Colonic mucosa (tissue), 4 donors: ENCODE data around the gene CEP152. TPM values are rescaled to one million over a fixed set of nuclear protein-coding genes. Genes with fewer than 3 reads are reported as not detected.

Source experiments
- DNase-seq: peaks from one replicate; pipeline ENCODE4 v3.0.0-alpha.2; 2020
- H3K27ac ChIP-seq: fragments of 200-600 bp; one replicate; pipeline ENCODE4 v1.8.0; 2021
- H3K27me3 ChIP-seq: fragments of 200-600 bp; one replicate; pipeline ENCODE4 v1.8.0; 2021
- H3K36me3 ChIP-seq: fragments of 200-600 bp; one replicate; pipeline ENCODE4 v1.8.0; 2021
- H3K4me1 ChIP-seq: fragments of 200-600 bp; one replicate; pipeline ENCODE4 v1.8.0; 2021; ENCODE audit warnings: mild to moderate bottlenecking
- H3K4me3 ChIP-seq: fragments of 200-600 bp; one replicate; pipeline ENCODE4 v1.8.0; 2021
- H3K9ac ChIP-seq, 2 donors: one replicate each; pipeline ENCODE4 v1.7.0; 2013; ENCODE audit warnings: control low read depth in 2 of 2, low read depth in 2 of 2, low read length in 2 of 2
- H3K9me3 ChIP-seq: fragments of 200-600 bp; one replicate; pipeline ENCODE4 v1.8.0; 2021
- CTCF ChIP-seq: fragments of 200-600 bp; IDR thresholded peaks from one replicate; pipeline ENCODE4 v1.8.0; 2022; ENCODE audit warnings: antibody characterized with exemption, mild to moderate bottlenecking
- intact Hi-C: fragments of 100-400 bp; cut with DNase I; formaldehyde crosslinking; loops from one replicate; pipeline ENCODE4 v1.14.1; 2022
- total RNA-seq, 2 donors: library from RNA; stranded (reverse); fragmentation: NEBNext Ultra II Directional in 1 of 2; extraction: Animal tissue kit (Norgen Biotek cat#: 25700) in 1 of 2; gene quantifications; one replicate each; pipeline ENCODE4 v1.2.1, GENCODE V29; 2021
- donor health status: healthy.
- donor health status: DM: no; HTN: no; CAD: no.
- donor health status: DM: no; HTN: no; CAD: no.

Gene CEP152
- total RNA-seq, 2 donors from 2014 or later, result 4.8 to 11.8 TPM

GRCh38 chr15:48688493-48688892 lies 122.4 kb downstream of the CEP152 start:
- DNase-seq, result no peak
- H3K4me3 ChIP-seq, result no peak overlapping the region
- no peaks in the 10 kb centered on the region for H3K36me3 ChIP-seq
- H3K9me3 ChIP-seq, result no peaks in the 10 kb centered on the region
- intact Hi-C loops, result no loop called here
- no peak for TF ChIP-seq CTCF
- H3K27me3 ChIP-seq, result no peaks in the 10 kb centered on the region
- H3K4me1 ChIP-seq, result no peaks in the 10 kb centered on the region
- no peak overlapping the region for H3K27ac ChIP-seq
- H3K9ac ChIP-seq, result no peak overlapping the region

Other genes starting within 250 kb of the CEP152 start
- gene FBN1, start 165.4 kb downstream of the CEP152 start, total RNA-seq, result 10 to 100 TPM in 1 of 2 donors, 1 to 10 TPM in 1; 6.6 to 19.5 TPM
- 10 to 100 TPM; 54.2 to 66.0 TPM for gene EID1, start 67.1 kb upstream of the CEP152 start, total RNA-seq
- under 1 TPM; 0.30 to 0.50 TPM for gene SHC4, start 152.8 kb upstream of the CEP152 start, total RNA-seq
- gene SECISBP2L, start 235.4 kb upstream of the CEP152 start, total RNA-seq, result 10 to 100 TPM; 26.9 to 45.2 TPM